Activated naive CD4-positive, alpha-beta T cell treated with anti-CD3 and anti-CD28 coated beads, Interleukin-2, amount 10 ng/mL, durations not matched to agents 7 days and 5 days (primary cell): ENCODE measurements around the gene CNGA1.
A peak's percentile ranks its signal among the peaks of the same experiment; 100 is the strongest.

Experiments used
- CTCF ChIA-PET: fragments of 350-600 bp; sonication (Branson Sonifier 250); formaldehyde crosslinking; loops from one replicate; lab custom pipeline; 2021; ENCODE audit warnings: antibody characterized with exemption; lab: Charles Lee
- DNase-seq: peaks from one replicate; pipeline ENCODE4 v3.0.0-alpha.2; 2020
- H3K27ac Mint-ChIP-seq: one replicate; pipeline ENCODE4 v1.8.0; 2021; ENCODE audit warnings: mild to moderate bottlenecking, moderate library complexity, mixed read lengths
- H3K27me3 Mint-ChIP-seq: one replicate; pipeline ENCODE4 v1.8.0; 2021; ENCODE audit warnings: mild to moderate bottlenecking, mixed read lengths
- H3K36me3 Mint-ChIP-seq: one replicate; pipeline ENCODE4 v1.8.0; 2021; ENCODE audit warnings: mixed read lengths
- H3K4me1 Mint-ChIP-seq: one replicate; pipeline ENCODE4 v1.8.0; 2021; ENCODE audit warnings: mixed read lengths
- H3K4me3 Mint-ChIP-seq: one replicate; pipeline ENCODE4 v1.8.0; 2021; ENCODE audit warnings: mild to moderate bottlenecking, moderate library complexity, mixed read lengths
- H3K9me3 Mint-ChIP-seq: one replicate; pipeline ENCODE4 v1.8.0; 2021; ENCODE audit warnings: mixed read lengths

CNGA1 gene

GRCh38 chr4:48041535-48042137 is 25.2 kb upstream of the CNGA1 start:
- Mint-ChIP-seq H3K27ac (no peak overlapping the region), H3K27me3 (peaks cover 33% of the 10 kb centered on the region), H3K9me3 (no peaks in the 10 kb centered on the region), H3K4me3 (no peak overlapping the region), H3K36me3 (no peaks in the 10 kb centered on the region), H3K4me1 (peaks cover 31% of the 10 kb centered on the region)
- CTCF ChIA-PET, result interaction anchor here (0.6 to 9.4 kb wide), 2 partner anchors 7 to 87 kb away, joined by 4 to 54 read pairs; no protein-coding TSS in a partner anchor
- DNase-seq, result no peak

- H3K27me3 Mint-ChIP-seq, result peaks cover 14% of the 10 kb centered on the region
- H3K36me3 Mint-ChIP-seq, result no peaks in the 10 kb centered on the region
- H3K4me3 Mint-ChIP-seq, result no peak overlapping the region
- H3K9me3 Mint-ChIP-seq, result no peaks in the 10 kb centered on the region
- no peak for DNase-seq
- CTCF ChIA-PET, result no interaction called here
- peaks cover 28% of the 10 kb centered on the region for H3K4me1 Mint-ChIP-seq
- no peak overlapping the region for H3K27ac Mint-ChIP-seq
These were observed 23.1 kb upstream of the CNGA1 start for GRCh38 chr4:48039561-48039960.

DNA sequence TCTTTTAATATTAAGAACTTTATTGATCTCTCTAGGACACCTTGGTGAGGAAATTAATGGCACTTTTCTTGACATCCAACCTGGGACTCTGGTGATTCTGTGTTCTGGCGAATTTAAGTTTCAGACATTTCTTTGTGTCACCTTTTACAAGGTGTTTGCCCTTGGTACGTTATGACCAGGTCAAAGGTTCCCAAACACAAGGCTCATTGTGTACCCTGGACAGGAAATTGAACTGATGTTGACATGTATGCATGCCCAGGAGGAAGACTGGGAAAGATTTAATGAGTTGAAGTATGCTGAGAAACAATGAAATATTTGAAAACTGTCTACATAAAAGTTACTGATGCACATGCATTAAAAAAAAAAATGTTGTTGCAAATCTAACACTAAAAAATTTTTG is 22.2 kb upstream of the CNGA1 start:
- H3K9me3 Mint-ChIP-seq, result no peaks in the 10 kb centered on the region
- no peak for DNase-seq
- no peak overlapping the region for H3K4me3 Mint-ChIP-seq
- no peak overlapping the region for H3K27ac Mint-ChIP-seq
- peaks cover 26% of the 10 kb centered on the region for H3K4me1 Mint-ChIP-seq
- peaks cover 9% of the 10 kb centered on the region for H3K27me3 Mint-ChIP-seq
- CTCF ChIA-PET, result interaction anchor here (0.9 kb wide), 1 partner anchor 35 kb away, joined by 3 read pairs; no protein-coding TSS in a partner anchor
- no peaks in the 10 kb centered on the region for H3K36me3 Mint-ChIP-seq

DNA sequence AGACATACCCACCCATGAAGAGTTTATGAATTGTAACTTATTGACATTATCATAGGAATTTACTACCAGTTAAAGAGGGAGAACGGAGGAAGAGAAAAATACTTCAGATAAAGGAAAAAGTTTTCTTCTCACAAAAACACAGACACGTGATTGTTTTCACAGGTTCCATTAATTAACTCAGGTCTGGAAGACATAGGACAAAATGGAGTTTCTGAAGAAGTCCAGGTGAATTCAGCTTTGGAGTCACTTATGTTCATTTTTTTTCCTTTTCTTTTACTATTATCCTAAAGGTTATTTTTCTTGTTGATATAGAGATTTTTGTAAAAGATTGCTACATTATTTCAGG is 20.6 kb upstream of the CNGA1 start:
- Mint-ChIP-seq H3K36me3 (no peaks in the 10 kb centered on the region), H3K9me3 (no peaks in the 10 kb centered on the region), H3K4me3 (no peak overlapping the region), H3K4me1 (peaks cover 18% of the 10 kb centered on the region), H3K27me3 (peaks cover 9% of the 10 kb centered on the region), H3K27ac (no peak overlapping the region)
- DNase-seq, result no peak
- CTCF ChIA-PET, result interaction anchor here (5.6 to 5.7 kb wide), 2 partner anchors 8 to 49 kb away, joined by 32 to 54 read pairs; no protein-coding TSS in a partner anchor

- no peaks in the 10 kb centered on the region for H3K27me3 Mint-ChIP-seq
- no peaks in the 10 kb centered on the region for H3K36me3 Mint-ChIP-seq
- CTCF ChIA-PET, result interaction anchor here (1.5 to 5.7 kb wide), 5 partner anchors 9 to 73 kb away, joined by 4 to 54 read pairs (median 5); no protein-coding TSS in a partner anchor
- no peak overlapping the region for H3K27ac Mint-ChIP-seq
- peaks cover 13% of the 10 kb centered on the region for H3K4me1 Mint-ChIP-seq
- DNase-seq, result no peak
- H3K4me3 Mint-ChIP-seq, result no peak overlapping the region
- H3K9me3 Mint-ChIP-seq, result no peaks in the 10 kb centered on the region
These were observed 19.5 kb upstream of the CNGA1 start for GRCh38 chr4:48035952-48036351.

DNA sequence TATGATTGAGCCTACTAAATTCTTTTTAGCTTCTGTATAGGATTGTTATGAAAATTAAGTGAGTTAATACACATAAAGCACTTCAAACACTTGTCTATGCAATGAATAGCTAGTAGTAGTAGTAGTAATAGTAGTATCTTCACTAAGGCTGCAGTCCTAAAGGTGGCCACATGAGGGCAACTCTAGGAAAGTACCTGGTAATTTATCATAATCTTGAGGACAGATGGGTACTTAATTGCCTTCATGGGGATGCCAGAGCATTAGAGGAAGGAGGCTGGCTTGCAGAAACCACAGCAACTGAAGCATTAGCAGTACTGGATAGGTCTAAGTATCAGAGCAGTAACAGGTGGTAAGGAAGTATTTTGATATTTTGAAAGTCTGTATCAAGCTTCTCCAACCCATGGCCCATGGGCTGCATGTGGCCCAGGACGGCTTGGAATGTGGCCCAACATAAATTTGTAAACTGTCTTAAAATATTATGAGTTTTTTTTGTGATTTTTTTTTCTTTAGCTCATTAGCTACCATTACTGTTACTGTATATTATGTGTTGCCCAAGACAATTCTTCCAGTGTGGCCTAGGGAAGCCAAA is 17.4 kb upstream of the CNGA1 start:
- CTCF ChIA-PET, result interaction anchor here (0.7 to 5.7 kb wide), 20 partner anchors 11 to 517 kb away, joined by 3 to 54 read pairs (median 4); partner anchors contain the start of gene CNGA1
- Mint-ChIP-seq H3K36me3 (no peaks in the 10 kb centered on the region), H3K4me1 (peaks cover 13% of the 10 kb centered on the region), H3K27ac (no peak overlapping the region), H3K9me3 (no peaks in the 10 kb centered on the region), H3K27me3 (no peaks in the 10 kb centered on the region), H3K4me3 (no peak overlapping the region)
- peak; percentile 75 for DNase-seq

- Mint-ChIP-seq H3K9me3 (no peaks in the 10 kb centered on the region), H3K27ac (no peak overlapping the region), H3K4me3 (no peak overlapping the region), H3K4me1 (peaks cover 16% of the 10 kb centered on the region), H3K36me3 (no peaks in the 10 kb centered on the region), H3K27me3 (no peaks in the 10 kb centered on the region)
- CTCF ChIA-PET, result interaction anchor here (0.7 to 5.7 kb wide), 15 partner anchors 12 to 517 kb away, joined by 3 to 54 read pairs (median 4); no protein-coding TSS in a partner anchor
- DNase-seq, result no peak
These were observed 16.9 kb upstream of the CNGA1 start for GRCh38 chr4:48033412-48033811.

DNA sequence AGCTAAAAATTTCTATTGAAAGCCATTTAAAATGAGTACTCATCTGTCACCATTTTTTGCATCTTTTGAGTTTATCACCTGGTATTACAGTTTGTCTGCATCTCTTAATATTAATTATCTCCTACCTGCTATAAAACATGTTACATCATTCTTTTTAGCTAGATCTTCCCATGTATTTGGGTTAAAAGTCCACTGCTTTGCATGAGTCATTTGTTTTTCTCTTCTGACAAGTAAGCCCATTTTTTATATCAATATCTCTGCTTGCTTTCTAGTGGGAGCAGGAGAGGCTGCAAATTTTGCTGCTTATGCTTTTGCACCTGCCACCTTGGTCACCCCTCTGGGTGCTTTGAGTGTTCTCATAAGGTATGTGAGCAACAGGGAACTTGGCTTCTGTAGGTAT is 16.2 kb upstream of the CNGA1 start:
- no peaks in the 10 kb centered on the region for H3K9me3 Mint-ChIP-seq
- no peak overlapping the region for H3K27ac Mint-ChIP-seq
- no peak for DNase-seq
- H3K4me3 Mint-ChIP-seq, result no peak overlapping the region
- H3K27me3 Mint-ChIP-seq, result no peaks in the 10 kb centered on the region
- CTCF ChIA-PET, result interaction anchor here (1.0 to 5.7 kb wide), 6 partner anchors 13 to 112 kb away, joined by 4 to 54 read pairs (median 11); no protein-coding TSS in a partner anchor
- no peaks in the 10 kb centered on the region for H3K36me3 Mint-ChIP-seq
- peaks cover 21% of the 10 kb centered on the region for H3K4me1 Mint-ChIP-seq

- Mint-ChIP-seq H3K36me3 (no peaks in the 10 kb centered on the region), H3K4me3 (no peak overlapping the region), H3K27me3 (no peaks in the 10 kb centered on the region), H3K9me3 (no peaks in the 10 kb centered on the region), H3K4me1 (peaks cover 20% of the 10 kb centered on the region), H3K27ac (no peak overlapping the region)
- DNase-seq, result no peak
- CTCF ChIA-PET, result interaction anchor here (1.0 to 5.7 kb wide), 6 partner anchors 13 to 113 kb away, joined by 4 to 54 read pairs (median 11); no protein-coding TSS in a partner anchor
These were observed 15.5 kb upstream of the CNGA1 start for GRCh38 chr4:48031802-48032525.

DNA sequence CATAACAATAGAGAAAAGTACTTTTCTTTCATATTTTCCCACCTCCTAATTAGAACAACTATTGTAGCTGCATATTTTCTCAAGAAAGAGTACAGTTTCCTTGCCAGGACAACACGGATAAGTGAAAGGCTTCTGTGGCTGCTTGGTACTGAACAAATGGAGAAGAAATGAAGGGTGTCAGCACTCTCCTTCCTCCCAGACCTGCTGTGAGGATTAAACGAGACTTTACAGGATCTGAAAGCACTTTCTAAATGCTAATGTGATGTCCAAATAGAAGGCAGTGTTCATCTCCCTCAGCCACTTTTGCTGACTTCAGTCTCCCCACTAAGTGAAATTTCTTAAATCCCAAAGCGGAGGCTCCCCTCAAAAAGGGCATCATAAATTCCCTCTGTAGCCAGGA is 14.0 kb upstream of the CNGA1 start:
- H3K27me3 Mint-ChIP-seq, result no peaks in the 10 kb centered on the region
- H3K27ac Mint-ChIP-seq, result no peak overlapping the region
- H3K4me1 Mint-ChIP-seq, result peaks cover 12% of the 10 kb centered on the region
- CTCF ChIA-PET, result interaction anchor here (1.3 kb wide), 1 partner anchor 79 kb away, joined by 3 read pairs; no protein-coding TSS in a partner anchor
- H3K9me3 Mint-ChIP-seq, result no peaks in the 10 kb centered on the region
- H3K4me3 Mint-ChIP-seq, result no peak overlapping the region
- no peak for DNase-seq
- H3K36me3 Mint-ChIP-seq, result no peaks in the 10 kb centered on the region

DNA sequence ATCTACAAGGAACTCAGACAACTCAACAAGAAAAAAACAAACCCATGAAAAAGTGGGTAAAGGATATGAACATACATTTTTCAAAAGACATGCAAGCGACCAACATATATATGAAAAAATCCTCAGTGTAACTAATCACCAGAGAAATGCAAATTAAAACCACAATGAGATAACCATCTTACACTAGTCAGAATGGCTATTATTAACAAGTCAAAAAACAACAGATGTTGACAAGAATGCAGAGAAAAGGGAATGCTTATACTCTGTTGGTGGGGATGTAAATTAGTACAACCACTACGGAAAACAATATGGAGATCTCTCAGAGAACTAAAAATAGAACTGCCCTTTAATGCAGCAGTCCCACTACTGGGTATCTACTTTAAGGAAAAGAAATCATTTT is 12.2 kb upstream of the CNGA1 start:
- no peaks in the 10 kb centered on the region for H3K9me3 Mint-ChIP-seq
- no peak for DNase-seq
- H3K27ac Mint-ChIP-seq, result no peak overlapping the region
- CTCF ChIA-PET, result interaction anchor here (1.3 kb wide), 1 partner anchor 60 kb away, joined by 3 read pairs; no protein-coding TSS in a partner anchor
- H3K27me3 Mint-ChIP-seq, result peaks cover 11% of the 10 kb centered on the region
- no peak overlapping the region for H3K4me3 Mint-ChIP-seq
- H3K36me3 Mint-ChIP-seq, result no peaks in the 10 kb centered on the region
- peaks cover 9% of the 10 kb centered on the region for H3K4me1 Mint-ChIP-seq

DNA sequence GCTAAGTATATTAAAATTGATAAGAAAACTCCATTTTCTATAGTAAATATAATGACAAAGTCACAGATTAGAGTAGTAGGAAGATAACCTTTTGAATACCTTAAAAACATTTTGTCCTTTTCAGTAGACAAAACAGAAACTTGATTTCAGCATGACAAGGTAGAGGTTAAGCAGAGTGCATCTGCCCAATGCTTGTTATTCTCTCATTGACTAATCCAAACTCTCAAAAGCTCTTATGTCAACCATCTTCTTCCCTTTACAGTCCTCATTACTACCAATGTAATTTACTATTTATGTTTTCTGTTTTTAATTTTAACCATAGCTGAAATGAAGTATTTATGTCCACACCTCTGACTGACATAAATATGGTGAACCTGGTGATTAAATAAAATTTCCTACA is 11.2 kb upstream of the CNGA1 start:
- H3K27me3 Mint-ChIP-seq, result peaks cover 11% of the 10 kb centered on the region
- H3K4me1 Mint-ChIP-seq, result peaks cover 8% of the 10 kb centered on the region
- H3K27ac Mint-ChIP-seq, result no peak overlapping the region
- H3K4me3 Mint-ChIP-seq, result no peak overlapping the region
- no peaks in the 10 kb centered on the region for H3K9me3 Mint-ChIP-seq
- H3K36me3 Mint-ChIP-seq, result no peaks in the 10 kb centered on the region
- CTCF ChIA-PET, result interaction anchor here (1.3 kb wide), 1 partner anchor 61 kb away, joined by 3 read pairs; no protein-coding TSS in a partner anchor
- no peak for DNase-seq

- no peaks in the 10 kb centered on the region for H3K9me3 Mint-ChIP-seq
- CTCF ChIA-PET, result interaction anchor here (0.7 to 0.8 kb wide), 2 partner anchors 22 to 62 kb away, joined by 3 read pairs; no protein-coding TSS in a partner anchor
These were observed 8.5 kb upstream of the CNGA1 start for GRCh38 chr4:48025005-48025404.

GRCh38 chr4:48024522-48024921 is 8.0 kb upstream of the CNGA1 start:
- DNase-seq, result no peak
- Mint-ChIP-seq H3K9me3 (no peaks in the 10 kb centered on the region), H3K4me3 (no peak overlapping the region), H3K36me3 (no peaks in the 10 kb centered on the region), H3K27me3 (peaks cover 13% of the 10 kb centered on the region), H3K4me1 (peaks cover 8% of the 10 kb centered on the region), H3K27ac (no peak overlapping the region)
- CTCF ChIA-PET, result interaction anchor here (0.7 to 0.8 kb wide), 2 partner anchors 22 to 63 kb away, joined by 3 read pairs; no protein-coding TSS in a partner anchor

More at GRCh38 chr4:48025005-48025404, 8.5 kb upstream of the CNGA1 start:
- Mint-ChIP-seq H3K4me1 (peaks cover 8% of the 10 kb centered on the region), H3K27ac (no peak overlapping the region), H3K27me3 (peaks cover 11% of the 10 kb centered on the region), H3K4me3 (no peak overlapping the region), H3K36me3 (no peaks in the 10 kb centered on the region)
- no peak for DNase-seq
